ENCODE data around the gene CTSH. TPM values are rescaled to one million over a fixed set of nuclear protein-coding genes. Genes with fewer than 3 reads are reported as not detected.

CTSH gene
- total and polyA plus RNA-seq, 2 experiments from 2014 or later: 19.7 to 19.9 TPM

GRCh38 chr15:78978601-78979179 lies 33.8 kb upstream of the CTSH start:
- H3K36me3 Mint-ChIP-seq (ENCODE audit: low read depth): no peaks in the 10 kb centered on the region
- no peak overlapping the region for H3K4me3 Mint-ChIP-seq

More at GRCh38 chr15:78978601-78979179, 33.8 kb upstream of the CTSH start:
- no peak for TF ChIP-seq ZNF114 (CRISPR knock-in tag; IDR thresholded peaks at IDR 0.05)
- no peak for TF ChIP-seq ZNF462 (CRISPR knock-in tag; IDR thresholded peaks at IDR 0.05)
- no peak for TF ChIP-seq REST (IDR thresholded peaks at IDR 0.05; ENCODE audit: unreplicated experiment)
- no peak for TF ChIP-seq ZNF331 (CRISPR knock-in tag; IDR thresholded peaks at IDR 0.05; ENCODE audit: low read depth)
- no peak for TF ChIP-seq POLR2AphosphoS5 (IDR thresholded peaks at IDR 0.05; ENCODE audit: low read depth)
- no peak for TF ChIP-seq EZH2phosphoT487 (IDR thresholded peaks at IDR 0.05; ENCODE audit: unreplicated experiment)
- TF ChIP-seq NANOG (IDR thresholded peaks at IDR 0.05; ENCODE audit: borderline replicate concordance): no peak
- TF ChIP-seq CREB1 (CRISPR knock-in tag; IDR thresholded peaks at IDR 0.05; ENCODE audit: low read depth): no peak
- TF ChIP-seq ETS1 (IDR thresholded peaks at IDR 0.05): no peak
- TF ChIP-seq CTCF (conservative IDR thresholded peaks at IDR 0.05; ENCODE audit: low read depth in 2 of 2): no peak
- TF ChIP-seq JUNB (IDR thresholded peaks at IDR 0.05; ENCODE audit: unreplicated experiment): no peak
- no peak for TF ChIP-seq EZH2 (IDR thresholded peaks at IDR 0.05; ENCODE audit: low read depth, unreplicated experiment)
- no peak for TF ChIP-seq STAT1 (IDR thresholded peaks at IDR 0.05; ENCODE audit: unreplicated experiment)
- H3K4me1 ChIP-seq (ENCODE audit: insufficient read depth): no peaks in the 10 kb centered on the region
- H3K9me2 ChIP-seq (ENCODE audit: insufficient read depth): no peaks in the 10 kb centered on the region
- peak overlapping the region; percentile 92 for H2AFZ ChIP-seq
- ATAC-seq (no peak), DNase-seq (ENCODE audit: low spot score) (no peak)
- H3K27me3 Mint-ChIP-seq (ENCODE audit: insufficient read depth, low read depth, poor library complexity): peaks cover 11% of the 10 kb centered on the region
- H3F3A ChIP-seq (replicated peaks; ENCODE audit: low read depth): no peaks in the 10 kb centered on the region
- 0 out of 2 replicates have a peak, but pooled peaks cover 5% of the 10 kb centered on the region for H3K27me3 ChIP-seq (ENCODE audit: insufficient read depth)
- peaks cover 14% of the 10 kb centered on the region for H3K4me1 Mint-ChIP-seq
- no peak overlapping the region for H3K27ac ChIP-seq (ENCODE audit: low read depth)
- no peaks in the 10 kb centered on the region for H4K20me1 ChIP-seq (replicated peaks; ENCODE audit: insufficient read depth)
- H3K27ac Mint-ChIP-seq: no peak overlapping the region
- H3K4me2 ChIP-seq: no peak overlapping the region
- H3K36me3 ChIP-seq (ENCODE audit: insufficient read depth): no peaks in the 10 kb centered on the region
- no peak overlapping the region for H3K4me3 ChIP-seq
- no peaks in the 10 kb centered on the region for H3K9me3 Mint-ChIP-seq
- no peaks in the 10 kb centered on the region for H3K79me2 ChIP-seq (replicated peaks; ENCODE audit: insufficient read depth)
